SK-N-SH treated with all-trans-retinoic acid at 6 μM for 48 hours (cell line): ENCODE data around the gene GGA1.
"Not testable (repeated sequence)": the region's sequence is repeated elsewhere in the genome, so short reads cannot be mapped to it uniquely, and the experiment has no call there.

Experiments used
- ATAC-seq: fragments of 200-7000 bp; cut with Tn5 transposase; 3 replicates; pipeline ENCODE4 v1.9.1; 2020; ENCODE audit warnings: mild to moderate bottlenecking, moderate library complexity
- ARNTL ChIP-seq: fragments of 450-650 bp; formaldehyde crosslinking; IDR thresholded peaks from 2 replicates; pipeline ENCODE4 v1.5.0; 2020; ENCODE audit warnings: low read depth, mild to moderate bottlenecking, moderate library complexity, borderline replicate concordance
- BACH2 ChIP-seq: fragments of 250-450 bp; sonication (Bioruptor Pico); IDR thresholded peaks from 2 replicates; pipeline ENCODE4 v1.9.0; 2021; ENCODE audit warnings: mild to moderate bottlenecking, borderline replicate concordance
- CSDC2 ChIP-seq: fragments of 250-450 bp; sonication (Bioruptor Pico); IDR thresholded peaks from 2 replicates; pipeline ENCODE4 v1.5.0; 2020; ENCODE audit warnings: mild to moderate bottlenecking, moderate library complexity
- ESRRG ChIP-seq: fragments of 250-450 bp; sonication (Bioruptor Pico); IDR thresholded peaks from 2 replicates; pipeline ENCODE4 v1.6.1; 2021; ENCODE audit warnings: mild to moderate bottlenecking
- GLIS3 ChIP-seq: fragments of 250-450 bp; sonication (Bioruptor Pico); IDR thresholded peaks from 2 replicates; pipeline ENCODE4 v1.5.0; 2020; ENCODE audit warnings: mild to moderate bottlenecking, moderate library complexity
- ISL1 ChIP-seq: fragments of 250-450 bp; sonication (Bioruptor Pico); IDR thresholded peaks from 2 replicates; pipeline ENCODE4 v2.1.2; 2022; ENCODE audit warnings: mild to moderate bottlenecking, moderate library complexity
- OSR1 ChIP-seq: fragments of 250-450 bp; sonication (Bioruptor Pico); IDR thresholded peaks from 2 replicates; pipeline ENCODE4 v1.8.0; 2022; ENCODE audit warnings: moderate library complexity, mild to moderate bottlenecking, inconsistent platforms
- PPARA ChIP-seq: fragments of 250-450 bp; sonication (Bioruptor Pico); IDR thresholded peaks from 2 replicates; pipeline ENCODE4 v1.5.0; 2020; ENCODE audit warnings: mild to moderate bottlenecking, borderline replicate concordance
- SNAI2 ChIP-seq: fragments of 250-450 bp; sonication (Bioruptor Pico); IDR thresholded peaks from 2 replicates; pipeline ENCODE4 v1.5.0; 2020; ENCODE audit warnings: mild to moderate bottlenecking, moderate library complexity
- TCF4 ChIP-seq: fragments of 250-450 bp; sonication (Bioruptor Pico); IDR thresholded peaks from 2 replicates; pipeline ENCODE4 v1.8.0; 2021; ENCODE audit warnings: mild to moderate bottlenecking, moderate library complexity, borderline replicate concordance
- ZFP3 ChIP-seq: fragments of 250-450 bp; sonication (Bioruptor Pico); IDR thresholded peaks from 2 replicates; pipeline ENCODE4 v1.5.0; 2020; ENCODE audit warnings: mild to moderate bottlenecking, moderate library complexity
- ZFP30 ChIP-seq: fragments of 450-650 bp; formaldehyde crosslinking; IDR thresholded peaks from 2 replicates; pipeline ENCODE4 v1.5.0; 2022; ENCODE audit warnings: mild to moderate bottlenecking, moderate library complexity
- ZNF565 ChIP-seq: fragments of 450-650 bp; formaldehyde crosslinking; conservative IDR thresholded peaks from 2 replicates; pipeline ENCODE4 v1.5.0; 2020; ENCODE audit warnings: low read depth, mild to moderate bottlenecking, moderate library complexity
- ZNF70 ChIP-seq: fragments of 450-650 bp; formaldehyde crosslinking; IDR thresholded peaks from 2 replicates; pipeline ENCODE4 v1.5.0; 2020; ENCODE audit warnings: mild to moderate bottlenecking, moderate library complexity
- ZNF8 ChIP-seq: fragments of 450-650 bp; formaldehyde crosslinking; IDR thresholded peaks from 2 replicates; pipeline ENCODE4 v1.5.0; 2020; ENCODE audit warnings: mild to moderate bottlenecking, moderate library complexity
- TF ChIP-seq, protein P1 (sequence below): fragments of 250-450 bp; sonication (Bioruptor Pico); IDR thresholded peaks from 2 replicates; pipeline ENCODE4 v1.5.0; 2020; ENCODE audit warnings: mild to moderate bottlenecking, moderate library complexity
- TF ChIP-seq, protein P2 (sequence below): fragments of 250-450 bp; sonication (Bioruptor Pico); IDR thresholded peaks from 2 replicates; pipeline ENCODE4 v1.5.1; 2020; ENCODE audit warnings: low read depth, mild to moderate bottlenecking, moderate library complexity
- TF ChIP-seq, protein P3 (sequence below): fragments of 250-450 bp; sonication (Bioruptor Pico); IDR thresholded peaks from 2 replicates; pipeline ENCODE4 v1.8.0; 2020; ENCODE audit warnings: mild to moderate bottlenecking, moderate library complexity, borderline replicate concordance
- TF ChIP-seq, protein P4 (sequence below): fragments of 250-450 bp; sonication (Bioruptor Pico); IDR thresholded peaks from 2 replicates; pipeline ENCODE4 v1.5.1; 2021; ENCODE audit warnings: mild to moderate bottlenecking, moderate library complexity

The GGA1 gene

DNA sequence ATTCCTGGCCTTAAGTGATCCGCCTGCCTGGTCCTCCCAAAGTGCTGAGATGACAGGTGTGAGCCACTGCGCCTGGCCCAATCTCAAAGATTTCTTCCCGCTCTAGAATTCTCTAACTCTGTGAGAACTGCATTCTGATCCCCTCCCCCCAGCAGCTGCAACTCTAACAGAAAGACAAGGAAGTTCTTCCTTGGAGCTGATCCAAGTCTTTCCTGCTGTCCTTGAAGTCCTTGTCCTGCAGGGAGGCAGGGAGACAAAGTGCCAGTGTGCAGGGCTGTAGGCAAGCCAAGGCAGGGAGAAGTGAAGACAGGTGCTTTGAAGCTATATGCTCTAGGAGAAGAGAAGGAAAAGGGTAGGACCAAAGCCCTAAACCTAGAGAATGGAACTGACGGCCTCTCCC, 9.5 kb upstream of the GGA1 start (continued):
- TF ChIP-seq PPARA (no peak), ZNF565 (CRISPR knock-in tag) (no peak), TCF4 (no peak), BACH2 (CRISPR knock-in tag) (no peak), ESRRG (no peak)
- TF ChIP-seq, protein P1, sequence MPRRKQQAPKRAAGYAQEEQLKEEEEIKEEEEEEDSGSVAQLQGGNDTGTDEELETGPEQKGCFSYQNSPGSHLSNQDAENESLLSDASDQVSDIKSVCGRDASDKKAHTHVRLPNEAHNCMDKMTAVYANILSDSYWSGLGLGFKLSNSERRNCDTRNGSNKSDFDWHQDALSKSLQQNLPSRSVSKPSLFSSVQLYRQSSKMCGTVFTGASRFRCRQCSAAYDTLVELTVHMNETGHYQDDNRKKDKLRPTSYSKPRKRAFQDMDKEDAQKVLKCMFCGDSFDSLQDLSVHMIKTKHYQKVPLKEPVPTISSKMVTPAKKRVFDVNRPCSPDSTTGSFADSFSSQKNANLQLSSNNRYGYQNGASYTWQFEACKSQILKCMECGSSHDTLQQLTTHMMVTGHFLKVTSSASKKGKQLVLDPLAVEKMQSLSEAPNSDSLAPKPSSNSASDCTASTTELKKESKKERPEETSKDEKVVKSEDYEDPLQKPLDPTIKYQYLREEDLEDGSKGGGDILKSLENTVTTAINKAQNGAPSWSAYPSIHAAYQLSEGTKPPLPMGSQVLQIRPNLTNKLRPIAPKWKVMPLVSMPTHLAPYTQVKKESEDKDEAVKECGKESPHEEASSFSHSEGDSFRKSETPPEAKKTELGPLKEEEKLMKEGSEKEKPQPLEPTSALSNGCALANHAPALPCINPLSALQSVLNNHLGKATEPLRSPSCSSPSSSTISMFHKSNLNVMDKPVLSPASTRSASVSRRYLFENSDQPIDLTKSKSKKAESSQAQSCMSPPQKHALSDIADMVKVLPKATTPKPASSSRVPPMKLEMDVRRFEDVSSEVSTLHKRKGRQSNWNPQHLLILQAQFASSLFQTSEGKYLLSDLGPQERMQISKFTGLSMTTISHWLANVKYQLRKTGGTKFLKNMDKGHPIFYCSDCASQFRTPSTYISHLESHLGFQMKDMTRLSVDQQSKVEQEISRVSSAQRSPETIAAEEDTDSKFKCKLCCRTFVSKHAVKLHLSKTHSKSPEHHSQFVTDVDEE (CRISPR knock-in tag), result no peak

DNA sequence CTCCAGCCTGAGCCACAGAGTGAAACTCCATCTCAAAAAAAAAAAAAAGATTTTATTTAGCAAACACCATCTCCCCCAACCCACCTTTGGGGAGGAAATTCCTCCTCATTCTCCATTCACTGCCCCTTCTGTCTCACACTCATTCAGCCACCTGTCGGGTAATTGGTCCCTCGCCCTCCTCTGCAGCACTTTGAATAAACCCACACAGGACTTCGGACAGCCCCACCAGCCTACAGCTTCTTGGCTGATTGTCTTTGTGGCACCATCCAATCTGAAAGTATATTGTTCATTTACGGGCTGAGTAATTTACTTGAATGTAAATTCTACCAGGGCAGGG, 7.5 kb upstream of the GGA1 start:
- TF ChIP-seq ZFP3 (no peak), ZNF70 (no peak), OSR1 (CRISPR knock-in tag) (no peak), ESRRG (no peak), GLIS3 (CRISPR knock-in tag) (no peak), SNAI2 (CRISPR knock-in tag) (no peak), ZFP30 (CRISPR knock-in tag) (no peak), CSDC2 (CRISPR knock-in tag) (no peak), ISL1 (CRISPR knock-in tag) (no peak), BACH2 (CRISPR knock-in tag) (no peak), ARNTL (no peak), PPARA (no peak)
- TF ChIP-seq, protein P2, sequence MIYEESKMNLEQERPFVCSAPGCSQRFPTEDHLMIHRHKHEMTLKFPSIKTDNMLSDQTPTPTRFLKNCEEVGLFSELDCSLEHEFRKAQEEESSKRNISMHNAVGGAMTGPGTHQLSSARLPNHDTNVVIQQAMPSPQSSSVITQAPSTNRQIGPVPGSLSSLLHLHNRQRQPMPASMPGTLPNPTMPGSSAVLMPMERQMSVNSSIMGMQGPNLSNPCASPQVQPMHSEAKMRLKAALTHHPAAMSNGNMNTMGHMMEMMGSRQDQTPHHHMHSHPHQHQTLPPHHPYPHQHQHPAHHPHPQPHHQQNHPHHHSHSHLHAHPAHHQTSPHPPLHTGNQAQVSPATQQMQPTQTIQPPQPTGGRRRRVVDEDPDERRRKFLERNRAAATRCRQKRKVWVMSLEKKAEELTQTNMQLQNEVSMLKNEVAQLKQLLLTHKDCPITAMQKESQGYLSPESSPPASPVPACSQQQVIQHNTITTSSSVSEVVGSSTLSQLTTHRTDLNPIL (CRISPR knock-in tag), result no peak
- TF ChIP-seq, protein P3, sequence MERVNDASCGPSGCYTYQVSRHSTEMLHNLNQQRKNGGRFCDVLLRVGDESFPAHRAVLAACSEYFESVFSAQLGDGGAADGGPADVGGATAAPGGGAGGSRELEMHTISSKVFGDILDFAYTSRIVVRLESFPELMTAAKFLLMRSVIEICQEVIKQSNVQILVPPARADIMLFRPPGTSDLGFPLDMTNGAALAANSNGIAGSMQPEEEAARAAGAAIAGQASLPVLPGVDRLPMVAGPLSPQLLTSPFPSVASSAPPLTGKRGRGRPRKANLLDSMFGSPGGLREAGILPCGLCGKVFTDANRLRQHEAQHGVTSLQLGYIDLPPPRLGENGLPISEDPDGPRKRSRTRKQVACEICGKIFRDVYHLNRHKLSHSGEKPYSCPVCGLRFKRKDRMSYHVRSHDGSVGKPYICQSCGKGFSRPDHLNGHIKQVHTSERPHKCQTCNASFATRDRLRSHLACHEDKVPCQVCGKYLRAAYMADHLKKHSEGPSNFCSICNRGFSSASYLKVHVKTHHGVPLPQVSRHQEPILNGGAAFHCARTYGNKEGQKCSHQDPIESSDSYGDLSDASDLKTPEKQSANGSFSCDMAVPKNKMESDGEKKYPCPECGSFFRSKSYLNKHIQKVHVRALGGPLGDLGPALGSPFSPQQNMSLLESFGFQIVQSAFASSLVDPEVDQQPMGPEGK (CRISPR knock-in tag), result no peak
- TF ChIP-seq, protein P1 (CRISPR knock-in tag), result no peak
- TF ChIP-seq, all 23 proteins: peak for 0
- ATAC-seq, result no peak

DNA sequence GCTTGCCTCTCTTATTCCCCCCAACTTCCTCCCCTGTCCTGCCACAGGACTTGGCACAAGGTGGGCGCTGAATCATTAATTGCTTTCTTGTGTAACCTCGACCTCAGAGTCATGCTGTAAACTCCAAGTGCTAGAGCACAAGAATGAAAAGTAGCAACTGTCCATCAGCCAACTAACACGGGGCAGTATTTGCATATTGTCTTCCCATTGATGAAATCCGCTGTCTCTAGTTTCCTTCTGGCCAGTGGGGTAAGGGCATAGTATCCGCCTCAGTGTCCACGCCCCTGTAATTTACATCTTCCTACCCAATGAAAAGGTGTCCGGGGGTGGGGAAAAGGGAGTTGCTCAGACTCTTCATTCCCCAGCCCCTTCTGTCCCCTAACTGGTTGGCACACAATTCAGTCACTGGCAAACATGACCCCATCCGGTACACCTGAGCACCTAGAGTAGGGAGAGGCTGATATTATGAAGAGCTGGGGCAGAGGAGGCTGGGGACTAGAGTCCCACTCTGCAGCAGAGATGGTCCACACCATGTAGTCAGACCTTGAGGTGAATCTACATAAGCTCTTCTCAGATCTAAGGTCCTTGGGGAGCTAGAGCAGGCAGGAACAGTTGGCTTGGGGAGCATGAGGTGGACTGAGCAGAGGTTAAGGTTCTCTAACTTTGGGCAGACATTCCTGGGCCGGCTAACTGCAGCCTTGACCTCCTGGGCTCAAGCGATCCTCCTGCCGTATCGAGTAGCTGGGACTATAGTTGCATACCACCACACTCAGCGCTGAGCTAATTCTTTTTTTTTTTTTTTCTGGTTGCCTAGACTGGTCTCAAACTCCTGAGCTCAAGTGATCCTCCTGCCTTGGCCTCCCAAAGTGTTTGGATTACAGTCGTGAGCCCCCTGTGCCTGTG, 6.8 kb upstream of the GGA1 start:
- peak; percentile 71 for ATAC-seq
- TF ChIP-seq, protein P4, sequence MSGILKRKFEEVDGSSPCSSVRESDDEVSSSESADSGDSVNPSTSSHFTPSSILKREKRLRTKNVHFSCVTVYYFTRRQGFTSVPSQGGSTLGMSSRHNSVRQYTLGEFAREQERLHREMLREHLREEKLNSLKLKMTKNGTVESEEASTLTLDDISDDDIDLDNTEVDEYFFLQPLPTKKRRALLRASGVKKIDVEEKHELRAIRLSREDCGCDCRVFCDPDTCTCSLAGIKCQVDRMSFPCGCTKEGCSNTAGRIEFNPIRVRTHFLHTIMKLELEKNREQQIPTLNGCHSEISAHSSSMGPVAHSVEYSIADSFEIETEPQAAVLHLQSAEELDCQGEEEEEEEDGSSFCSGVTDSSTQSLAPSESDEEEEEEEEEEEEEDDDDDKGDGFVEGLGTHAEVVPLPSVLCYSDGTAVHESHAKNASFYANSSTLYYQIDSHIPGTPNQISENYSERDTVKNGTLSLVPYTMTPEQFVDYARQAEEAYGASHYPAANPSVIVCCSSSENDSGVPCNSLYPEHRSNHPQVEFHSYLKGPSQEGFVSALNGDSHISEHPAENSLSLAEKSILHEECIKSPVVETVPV (CRISPR knock-in tag), result no peak
- no peak for TF ChIP-seq ZNF8

DNA sequence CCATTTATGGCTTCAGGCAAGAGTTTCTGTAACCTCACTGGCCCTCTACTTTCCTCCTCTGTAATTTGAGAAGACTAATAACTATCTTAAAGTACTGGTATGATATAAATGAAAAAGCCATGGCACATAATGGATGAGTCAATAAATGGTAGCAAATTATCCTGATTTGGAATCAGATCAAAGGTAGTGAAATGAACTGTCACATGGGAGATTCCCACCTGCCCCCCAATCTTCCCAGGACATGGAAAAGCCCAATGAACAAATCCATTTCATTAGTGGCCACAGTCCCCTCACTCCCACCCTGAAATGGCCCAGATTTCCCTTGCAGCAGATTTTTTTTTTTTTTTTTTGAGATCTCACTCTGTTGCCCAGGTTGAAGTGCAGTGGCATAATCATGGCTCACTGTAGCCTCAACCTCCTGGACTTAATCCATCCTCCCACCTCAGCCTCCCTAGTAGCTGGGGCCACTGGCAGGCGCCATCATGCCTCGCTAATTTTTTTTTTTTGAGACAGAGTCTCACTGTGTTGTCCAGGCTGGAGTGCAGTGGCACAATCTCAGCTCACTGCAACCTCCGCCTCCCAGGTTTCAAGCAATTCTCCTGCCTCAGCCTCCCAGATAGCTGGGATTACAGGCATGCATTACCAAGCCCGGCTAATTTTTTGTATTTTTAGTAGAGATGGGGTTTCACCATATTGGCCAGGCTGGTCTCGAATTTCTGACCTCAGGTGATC, 5.9 kb upstream of the GGA1 start:
- ATAC-seq, result not testable (repeated sequence)
